ENCODE measurements around the gene SPINDOC.

DNA sequence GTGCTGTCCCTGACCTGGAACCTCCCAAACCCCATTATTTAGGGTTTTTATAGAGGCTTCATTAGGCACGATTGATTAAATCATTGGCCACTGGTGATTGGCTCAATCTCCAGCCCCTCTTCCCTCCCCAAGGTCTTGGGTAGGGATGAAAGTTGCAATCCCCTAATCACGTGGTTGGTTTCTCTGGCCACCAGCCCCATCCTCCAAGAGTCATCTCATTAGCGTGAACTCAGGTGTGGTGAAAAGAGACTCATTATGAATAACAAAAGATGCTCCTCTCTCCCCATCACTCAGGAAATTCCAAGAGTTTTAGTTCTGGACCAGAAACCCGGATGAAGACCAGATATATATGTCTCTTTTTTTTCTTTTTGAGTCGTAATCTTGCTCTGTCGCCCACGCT lies 18.1 kb downstream of the SPINDOC start:
- TF ChIP-seq NFIC (IDR thresholded peaks at IDR 0.05) (no peak), TAF1 (IDR thresholded peaks at IDR 0.05; ENCODE audit: low read depth) (no peak)
